Omental fat pad (tissue), 4 donors: ENCODE measurements around the gene RAPGEF4. TPM values are rescaled to one million over a fixed set of nuclear protein-coding genes. Genes with fewer than 3 reads are reported as not detected.
A peak's percentile ranks its signal among the peaks of the same experiment; 100 is the strongest.

Experiments
- ATAC-seq: fragments of 150-250 bp; one replicate; pipeline ENCODE4 v1.9.1; 2016; ENCODE audit warnings: mild to moderate bottlenecking, moderate library complexity; ENCODE audit not compliant: low FRiP score
- DNase-seq: peaks from one replicate; pipeline ENCODE4 v3.0.0-alpha.2; 2019; ENCODE audit warnings: low spot score
- CTCF ChIP-seq, 3 donors: fragments of 450-650 bp; IDR thresholded peaks; one replicate each; pipeline ENCODE4 v1.5.1; 2016 to 2017; ENCODE audit warnings: antibody characterized with exemption in 3 of 3, mild to moderate bottlenecking in 3 of 3, moderate library complexity in 2 of 3
- total RNA-seq, 4 donors: library from RNA; depleted of rRNA; stranded (reverse); fragments of >200 nt; gene quantifications; one replicate each; pipeline ENCODE4 v1.1.0, GENCODE V29; 2016

RAPGEF4 gene
- total RNA-seq, 4 donors from 2014 or later: 11.7 to 25.6 (median 20.0) TPM

GRCh38 chr2:173079973-173080860, 344.6 kb downstream of the RAPGEF4 start:
- ATAC-seq: no peak
- DNase-seq: no peak
- no peak for TF ChIP-seq CTCF (IDR thresholded peaks at IDR 0.05)

DNA sequence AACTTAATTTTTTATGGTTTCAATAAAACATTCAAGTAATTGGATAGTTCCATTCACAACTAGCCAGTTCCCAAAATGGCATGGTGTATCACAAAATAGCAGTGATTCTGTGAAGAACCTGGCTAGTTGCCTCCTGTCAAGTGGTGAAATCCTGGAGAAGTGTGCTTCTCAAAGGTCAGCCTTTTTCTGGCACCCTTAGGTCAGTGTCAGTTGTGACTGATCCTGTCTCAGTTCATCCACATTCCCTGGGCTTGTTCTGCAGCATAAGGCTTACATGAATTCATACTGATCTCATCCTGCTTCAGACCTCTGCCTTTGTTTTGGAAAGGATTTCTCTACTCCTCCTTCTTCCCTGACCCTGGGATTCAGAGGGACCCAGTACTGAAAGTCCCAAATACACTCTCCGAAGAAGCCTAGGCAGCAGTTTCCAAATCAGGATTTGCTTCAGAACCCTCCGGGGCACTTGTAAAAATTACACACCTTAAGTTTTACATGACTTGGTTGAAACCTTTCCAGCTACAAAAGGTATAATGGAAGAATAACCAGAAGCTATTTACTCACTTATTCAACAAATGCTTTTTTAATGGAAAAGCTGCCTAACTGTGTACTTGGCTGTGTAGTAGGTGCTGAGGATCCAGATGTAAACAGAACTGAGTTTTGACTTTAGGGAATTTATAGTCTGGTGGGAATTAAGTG, 351.0 kb downstream of the RAPGEF4 start:
- TF ChIP-seq CTCF (IDR thresholded peaks at IDR 0.05): no peak
- no peak for ATAC-seq
- no peak for DNase-seq

DNA sequence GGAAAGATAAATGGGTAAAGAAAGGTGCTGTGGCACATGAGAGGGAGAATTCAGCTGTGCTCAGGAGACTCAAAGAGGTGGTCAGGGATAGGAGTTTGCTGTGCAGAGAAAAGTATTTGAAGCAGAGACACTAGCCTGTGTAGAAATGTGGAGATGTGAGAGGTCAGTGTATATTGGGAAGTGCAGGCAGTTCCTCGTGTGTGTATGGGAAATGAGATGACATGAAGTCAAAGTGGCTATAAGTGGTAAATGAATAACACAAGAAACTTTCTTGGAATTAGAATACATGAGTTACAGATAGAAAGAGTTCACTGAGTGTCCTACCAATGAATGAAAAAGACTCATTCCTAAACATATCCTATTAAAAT, 351.6 kb downstream of the RAPGEF4 start:
- ATAC-seq: no peak
- no peak for DNase-seq
- TF ChIP-seq CTCF (IDR thresholded peaks at IDR 0.05): no peak

DNA sequence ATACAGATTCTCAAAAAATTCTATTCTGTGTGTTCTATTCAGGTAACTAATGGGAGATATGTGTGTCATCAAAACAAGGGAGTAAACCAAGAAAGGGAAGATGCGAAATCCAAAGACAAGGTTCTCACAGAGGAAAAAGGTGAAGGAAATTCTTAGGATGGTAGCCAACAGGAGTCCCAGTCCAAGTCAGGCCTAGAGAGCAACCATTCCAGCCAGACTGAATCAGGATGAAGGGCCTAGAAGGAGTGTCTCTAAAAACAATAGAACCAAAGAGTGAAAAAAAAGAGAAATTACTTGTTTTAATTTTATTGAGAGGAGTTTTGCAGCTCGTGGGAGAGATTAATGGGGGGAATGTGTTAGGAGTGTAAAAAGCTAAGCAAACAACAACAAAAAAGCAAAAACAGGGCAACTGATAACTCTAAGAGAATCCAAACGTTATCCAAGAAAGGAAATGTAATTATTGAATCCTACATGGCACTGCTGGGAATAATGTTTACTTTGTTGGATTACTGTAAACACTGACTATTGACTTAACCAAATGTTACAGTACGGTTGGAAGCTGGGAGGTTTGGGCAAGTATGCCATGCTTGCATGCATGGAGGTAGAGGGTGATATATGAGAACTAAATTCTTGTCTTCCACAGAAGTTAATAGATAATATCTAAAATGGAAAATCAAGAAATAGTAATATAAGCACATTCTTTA, 352.3 kb downstream of the RAPGEF4 start:
- no peak for DNase-seq
- no peak for TF ChIP-seq CTCF (IDR thresholded peaks at IDR 0.05)
- no peak for ATAC-seq

DNA sequence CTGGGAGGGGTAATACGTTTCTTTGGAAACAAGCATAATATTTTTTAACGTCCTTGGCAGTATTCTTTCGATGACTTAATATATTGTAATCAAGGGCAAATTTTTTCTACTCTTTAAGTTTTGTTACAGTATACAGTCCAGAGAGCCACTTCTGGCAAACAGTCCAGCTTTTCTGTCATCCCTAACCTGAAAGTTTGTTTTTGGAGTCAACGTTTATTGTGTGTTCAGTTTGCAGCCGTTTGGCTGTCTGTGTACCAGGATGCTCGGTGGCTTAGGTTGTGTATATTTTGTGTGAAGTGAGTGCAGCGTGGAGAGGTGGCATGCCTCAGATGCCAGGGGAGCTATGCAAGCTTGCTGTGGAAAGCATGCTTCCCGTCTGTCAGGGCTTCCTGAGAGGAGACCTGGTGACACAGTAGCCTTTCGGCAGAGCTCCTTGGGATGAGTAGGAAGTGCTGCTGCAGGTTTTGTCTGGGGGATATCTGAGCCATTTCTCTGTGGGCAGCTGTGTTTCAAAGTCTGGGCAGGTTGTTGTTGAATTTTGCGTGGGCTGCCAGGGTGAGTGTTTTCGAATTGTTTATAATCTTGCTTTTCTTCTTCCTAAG, 354.7 kb downstream of the RAPGEF4 start:
- DNase-seq (no peak), ATAC-seq (peak; percentile 51)

More for the DNA sequence above, 354.7 kb downstream of the RAPGEF4 start:
- no peak for TF ChIP-seq CTCF (IDR thresholded peaks at IDR 0.05)
